Fibroblast of the conjunctiva (primary cell): ENCODE data around the gene SGCA.

ENCODE experiments used
- DNase-seq: peaks from one replicate; pipeline ENCODE4 v3.0.0-alpha.2; 2010; ENCODE audit warnings: low read depth

Gene SGCA

DNA sequence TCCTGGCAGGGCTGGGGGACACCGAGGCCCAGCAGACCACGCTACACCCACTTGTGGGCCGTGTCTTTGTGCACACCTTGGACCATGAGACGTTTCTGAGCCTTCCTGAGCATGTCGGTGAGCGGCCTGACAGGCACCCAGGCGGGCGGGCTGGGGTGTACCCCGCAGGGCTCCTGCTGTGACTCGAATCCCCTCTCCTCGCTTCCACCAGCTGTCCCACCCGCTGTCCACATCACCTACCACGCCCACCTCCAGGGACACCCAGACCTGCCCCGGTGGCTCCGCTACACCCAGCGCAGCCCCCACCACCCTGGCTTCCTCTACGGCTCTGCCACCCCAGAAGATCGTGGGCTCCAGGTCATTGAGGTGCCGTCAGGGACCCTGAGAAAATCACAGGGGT lies 1.6 kb downstream of the SGCA start:
- no peak for DNase-seq

DNA sequence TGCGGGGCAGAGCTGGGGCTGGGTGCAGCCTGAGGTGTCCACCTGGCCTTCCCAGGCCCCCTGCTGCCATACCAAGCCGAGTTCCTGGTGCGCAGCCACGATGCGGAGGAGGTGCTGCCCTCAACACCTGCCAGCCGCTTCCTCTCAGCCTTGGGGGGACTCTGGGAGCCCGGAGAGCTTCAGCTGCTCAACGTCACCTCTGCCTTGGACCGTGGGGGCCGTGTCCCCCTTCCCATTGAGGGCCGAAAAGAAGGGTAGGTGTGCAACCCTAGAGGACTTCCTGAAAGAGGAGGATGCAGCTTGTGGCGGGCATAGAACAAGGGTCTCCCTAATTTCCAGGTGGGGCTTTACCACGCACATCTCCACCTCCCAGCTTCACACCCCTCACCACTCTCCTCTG lies 2.5 kb downstream of the SGCA start:
- no peak for DNase-seq

DNA sequence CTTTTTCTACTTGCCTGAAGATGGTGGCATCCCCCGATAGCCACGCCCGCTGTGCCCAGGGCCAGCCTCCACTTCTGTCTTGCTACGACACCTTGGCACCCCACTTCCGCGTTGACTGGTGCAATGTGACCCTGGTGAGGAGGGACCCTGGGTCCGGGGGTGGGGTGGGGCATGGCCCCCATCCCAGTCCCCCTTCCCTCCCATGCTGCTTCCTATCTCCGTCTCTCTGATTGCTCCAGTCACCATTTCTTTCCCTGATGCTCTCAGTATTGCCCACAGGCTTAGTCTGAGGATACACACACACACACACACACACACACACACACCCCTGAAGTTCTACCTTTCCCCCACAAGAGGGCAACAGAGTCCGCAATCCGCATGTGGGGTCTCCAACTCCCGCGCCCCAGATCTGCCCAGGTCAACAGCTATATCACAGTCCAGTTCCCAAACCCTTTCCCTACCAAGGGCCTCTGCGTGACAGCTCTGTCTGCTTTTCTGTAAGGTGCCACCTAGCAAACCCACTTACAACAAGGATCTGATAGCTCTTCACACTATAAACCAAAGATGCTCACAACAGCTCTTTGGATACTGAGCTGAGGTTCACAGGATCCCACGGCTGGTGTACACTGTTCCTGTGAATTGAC lies 3.4 kb downstream of the SGCA start:
- no peak for DNase-seq

DNA sequence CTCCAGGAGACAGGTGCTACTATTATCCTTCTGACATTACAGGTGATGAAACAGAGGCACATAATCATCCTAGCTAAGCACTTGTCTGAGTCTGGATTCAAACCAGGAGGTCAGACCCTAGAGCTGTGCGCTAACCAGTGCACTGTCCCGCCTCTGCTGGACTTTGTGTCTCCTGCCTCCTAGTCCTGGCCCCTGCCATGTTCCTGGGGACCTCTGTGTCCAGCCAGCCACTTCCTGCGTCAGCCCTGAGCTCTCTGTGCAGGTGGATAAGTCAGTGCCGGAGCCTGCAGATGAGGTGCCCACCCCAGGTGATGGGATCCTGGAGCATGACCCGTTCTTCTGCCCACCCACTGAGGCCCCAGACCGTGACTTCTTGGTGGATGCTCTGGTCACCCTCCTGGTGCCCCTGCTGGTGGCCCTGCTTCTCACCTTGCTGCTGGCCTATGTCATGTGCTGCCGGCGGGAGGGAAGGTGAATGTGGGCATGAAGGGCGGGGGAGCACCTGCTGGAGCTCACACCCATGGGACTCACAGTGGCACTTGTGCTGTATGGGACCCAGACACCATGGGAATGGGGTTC lies 4.2 kb downstream of the SGCA start:
- DNase-seq, result no peak

DNA sequence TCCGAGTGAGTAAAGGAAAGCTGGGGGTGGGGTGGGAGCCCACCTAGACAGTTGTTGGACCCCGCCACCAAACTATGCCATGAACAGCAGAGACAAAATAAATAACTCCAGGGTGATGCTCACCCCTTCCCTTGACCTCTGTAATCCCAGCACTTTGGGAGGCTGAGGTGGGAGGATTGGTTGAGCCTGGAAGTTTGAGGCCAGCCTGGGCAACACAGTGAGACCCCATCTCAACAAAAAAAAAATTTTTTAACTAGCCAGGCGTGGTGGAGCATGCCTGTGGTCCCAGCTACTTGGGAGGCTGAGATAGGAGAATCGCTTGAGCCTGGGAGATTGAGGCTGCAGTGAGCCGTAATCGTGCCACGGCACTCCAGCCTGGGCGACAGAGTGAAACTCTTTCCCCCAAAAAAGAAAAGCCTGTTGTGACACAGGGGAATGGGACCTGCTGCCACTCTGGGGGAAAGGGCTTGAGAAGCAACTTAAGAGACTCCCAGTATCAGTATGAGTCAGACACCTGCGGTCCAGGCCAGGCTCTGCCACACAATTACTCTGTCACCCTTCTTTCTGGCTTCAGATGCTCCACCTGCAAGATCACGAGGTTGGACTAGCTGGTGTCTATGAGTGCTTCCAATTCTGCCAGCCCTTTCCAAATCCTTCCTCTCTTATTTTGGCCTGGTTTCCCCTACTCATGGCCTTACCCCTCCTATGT lies 5.0 kb downstream of the SGCA start:
- no peak for DNase-seq

DNA sequence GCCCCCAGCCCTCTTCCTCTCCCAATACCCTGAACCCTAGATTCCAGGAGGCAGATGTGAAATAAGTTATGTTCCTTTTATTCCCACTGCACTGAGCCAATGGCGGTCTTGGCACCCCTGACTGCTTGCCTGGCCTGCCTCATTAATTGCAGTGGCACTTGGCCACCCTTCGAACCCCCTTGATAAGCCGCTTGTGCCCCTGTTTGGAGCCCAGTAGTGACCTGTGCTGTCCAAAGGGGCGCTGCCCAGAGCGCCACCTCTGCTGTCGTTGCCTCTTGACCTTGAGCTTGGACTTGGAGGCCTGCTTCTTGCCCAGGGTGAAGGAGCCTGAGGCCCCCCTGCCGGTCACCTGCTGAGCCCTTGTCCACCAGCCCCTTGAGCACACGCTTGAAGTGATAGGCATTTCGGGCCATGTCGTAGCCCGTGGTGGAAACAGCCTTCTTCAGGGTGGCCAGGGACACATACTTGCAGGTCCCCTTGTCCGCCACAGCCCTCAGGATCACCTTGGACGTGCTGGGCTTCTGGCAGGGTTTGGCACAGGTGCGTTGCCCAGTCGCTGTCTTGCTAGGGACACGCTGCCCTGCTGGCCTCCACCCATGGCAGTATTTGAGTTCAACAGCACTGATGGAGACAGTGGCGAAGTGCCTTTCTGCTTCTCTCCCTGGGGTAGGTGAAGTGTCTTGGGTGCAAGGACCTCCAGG lies 5.7 kb downstream of the SGCA start:
- no peak for DNase-seq

DNA sequence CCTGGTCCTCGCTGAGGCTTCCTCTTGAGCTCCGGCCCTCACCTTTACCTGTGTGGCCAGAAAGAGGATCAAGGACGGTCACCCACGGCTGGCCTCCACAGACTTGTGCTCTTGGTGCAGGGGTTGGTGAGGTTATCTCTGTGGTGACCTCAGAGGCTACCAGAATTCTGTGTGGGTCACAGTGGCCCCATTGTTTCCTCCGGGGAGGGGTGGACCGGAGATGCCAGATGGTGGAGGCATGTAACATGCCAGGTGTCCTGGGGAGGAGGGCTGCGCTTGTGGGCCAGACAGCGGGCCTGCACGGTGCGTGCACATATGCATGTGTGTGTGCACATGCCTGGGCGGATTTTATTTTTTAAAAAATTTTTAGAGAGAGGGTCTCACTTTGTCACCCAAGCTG lies 6.3 kb downstream of the SGCA start:
- DNase-seq, result no peak

DNA sequence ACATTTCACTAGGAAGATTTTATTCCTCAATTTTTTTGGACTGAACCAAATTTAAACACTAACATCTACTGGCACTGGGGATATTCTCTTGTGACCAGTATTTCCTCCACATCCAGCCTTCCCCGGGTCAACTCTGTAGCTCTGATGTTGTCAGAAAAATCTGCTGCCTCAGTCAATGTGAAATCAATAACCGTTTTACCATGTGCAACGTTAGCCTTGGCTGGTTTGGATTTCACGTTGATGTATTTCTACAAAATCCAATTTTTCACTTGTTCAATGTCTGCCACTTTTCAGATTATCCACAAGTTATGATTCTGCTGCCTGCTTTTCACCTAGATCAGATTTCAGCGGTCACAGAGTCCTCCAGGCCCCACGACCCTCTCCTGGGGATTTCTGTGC lies 7.1 kb downstream of the SGCA start:
- DNase-seq, result no peak

DNA sequence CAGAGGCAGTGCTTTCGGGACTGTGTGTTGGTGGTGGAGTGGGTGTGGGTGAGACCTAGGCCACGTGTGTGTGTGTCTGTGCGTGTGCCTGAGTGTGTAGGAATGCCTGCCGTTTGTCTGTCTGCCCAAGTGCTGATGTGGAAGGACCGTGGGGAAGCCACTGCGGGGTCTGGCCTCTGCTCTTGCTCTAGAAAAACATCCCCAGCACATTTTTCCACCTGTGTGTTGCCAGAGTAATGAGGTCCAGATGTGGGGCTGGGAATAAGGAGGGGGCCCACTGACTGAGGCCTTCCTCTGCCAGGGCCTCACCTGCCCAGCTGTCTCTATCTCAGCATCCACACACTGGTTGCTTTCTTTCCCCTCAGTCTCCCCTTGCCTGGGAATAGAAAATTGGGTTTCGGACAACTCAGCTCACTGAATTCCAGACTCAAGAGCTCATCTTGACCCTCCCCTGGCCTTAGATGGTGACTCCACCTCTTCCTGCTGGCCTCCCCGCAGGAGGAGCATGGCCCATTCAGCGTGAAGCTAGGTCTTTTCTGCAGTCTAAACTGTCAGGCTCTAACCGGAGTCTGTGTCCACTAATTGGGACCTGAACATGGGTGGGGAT lies 7.6 kb downstream of the SGCA start:
- peak; percentile 79 for DNase-seq

DNA sequence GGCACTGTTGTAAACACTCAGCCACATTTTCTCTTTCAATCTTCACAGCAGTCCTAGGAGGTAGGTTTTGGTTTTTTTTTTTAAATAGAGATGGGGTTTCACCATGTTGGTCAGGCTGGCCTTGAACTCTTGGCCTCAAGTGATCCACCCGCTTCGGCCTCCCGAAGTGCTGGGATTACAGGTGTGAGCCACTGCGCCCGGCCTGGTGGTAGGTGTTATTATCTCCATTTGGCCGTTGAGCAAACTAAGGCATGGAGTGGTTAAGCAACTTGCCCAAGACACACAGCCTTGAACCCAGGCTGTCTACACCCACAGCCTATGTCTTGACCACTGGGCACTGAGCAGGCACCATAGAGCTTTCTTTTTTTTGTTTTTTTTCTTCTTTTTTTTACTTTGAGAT lies 8.6 kb downstream of the SGCA start:
- DNase-seq, result no peak

DNA sequence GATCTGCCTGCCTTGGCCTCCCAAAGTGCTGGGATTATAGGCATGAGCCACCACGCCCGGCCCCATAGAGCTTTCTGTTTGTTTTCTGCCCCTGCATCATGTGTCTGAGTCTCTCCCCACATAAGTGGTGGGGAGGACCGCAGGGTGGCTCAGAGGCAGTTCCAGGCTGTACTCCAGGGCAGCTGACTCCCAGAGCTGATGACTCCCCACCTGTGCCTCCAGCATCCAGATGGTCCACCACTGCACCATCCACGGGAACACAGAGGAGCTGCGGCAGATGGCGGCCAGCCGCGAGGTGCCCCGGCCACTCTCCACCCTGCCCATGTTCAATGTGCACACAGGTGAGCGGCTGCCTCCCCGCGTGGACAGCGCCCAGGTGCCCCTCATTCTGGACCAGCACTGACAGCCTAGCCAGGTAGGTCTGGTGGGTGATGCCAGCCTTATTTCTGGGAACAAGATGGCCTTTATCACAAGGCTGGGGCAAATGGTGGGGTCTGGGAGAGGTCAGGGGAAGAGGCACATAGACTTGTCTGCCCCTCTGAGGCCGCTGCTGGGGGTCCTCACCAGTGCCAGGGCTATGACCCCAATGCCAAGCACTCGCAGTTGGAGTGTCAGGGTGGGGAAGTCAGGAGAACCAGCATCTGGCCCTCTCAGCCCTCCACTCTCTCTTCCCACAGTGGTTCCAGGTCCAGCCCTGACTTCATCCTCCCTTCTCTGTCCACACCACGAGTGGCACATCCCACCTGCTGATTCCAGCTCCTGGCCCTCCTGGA lies 9.4 kb downstream of the SGCA start:
- DNase-seq, result no peak

DNA sequence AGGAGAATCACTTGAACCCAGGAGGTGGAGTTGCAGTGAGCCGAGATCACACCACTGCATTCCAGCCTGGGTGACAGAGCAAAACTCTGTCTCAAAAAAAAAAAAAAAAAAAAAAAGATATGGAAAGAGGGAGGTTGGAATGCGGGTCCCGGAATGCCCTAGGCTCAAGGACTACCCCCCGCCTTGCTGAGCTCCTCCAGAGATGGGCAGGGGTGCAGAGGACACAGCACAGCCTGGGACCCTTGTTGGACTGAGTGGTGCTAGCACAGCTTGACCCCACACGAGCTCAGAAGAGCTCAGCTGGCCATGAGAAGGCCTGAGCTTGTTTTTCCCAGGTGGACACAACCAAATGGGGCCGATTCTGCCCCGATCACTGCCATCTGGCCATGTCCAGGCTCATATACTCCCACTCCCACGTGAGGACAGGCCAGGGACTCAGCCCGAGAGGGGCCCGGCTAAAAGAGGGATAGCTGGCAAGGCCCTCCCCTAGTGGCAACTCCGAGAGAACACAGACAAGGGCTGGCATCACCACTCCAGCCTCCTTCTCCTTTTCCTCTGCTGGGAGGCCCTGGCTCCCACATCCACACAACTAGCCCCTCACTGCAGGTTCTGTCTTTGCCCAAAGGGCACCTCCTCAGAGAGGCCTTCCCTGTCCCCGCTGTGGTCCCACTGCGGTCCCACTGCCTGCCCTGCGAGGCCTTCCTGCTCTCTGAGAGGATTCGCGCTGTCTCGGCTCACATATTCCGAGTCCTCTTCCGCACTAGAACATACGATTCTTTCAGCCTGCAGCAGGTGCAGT lies 11.0 kb downstream of the SGCA start:
- DNase-seq, result no peak

DNA sequence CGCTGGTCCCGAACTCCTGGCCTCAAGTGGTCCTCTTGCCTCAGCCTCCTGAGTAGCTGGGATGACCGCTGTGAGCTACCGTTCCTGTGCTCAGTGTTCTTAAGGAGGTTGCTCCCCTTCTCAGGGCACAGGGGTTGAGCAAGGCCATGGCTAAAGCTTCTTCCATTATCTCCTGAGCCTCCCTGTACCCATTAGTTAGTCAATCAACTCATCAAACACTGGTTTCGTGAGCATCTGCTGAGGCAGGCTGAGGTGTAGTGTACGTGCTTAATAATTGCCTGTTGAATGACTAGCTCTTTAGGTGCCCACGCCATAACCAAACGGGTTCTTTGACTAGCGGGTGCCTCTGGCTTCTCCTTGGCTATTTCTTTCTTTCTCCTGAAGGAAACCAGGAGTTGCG lies 11.7 kb downstream of the SGCA start:
- no peak for DNase-seq

DNA sequence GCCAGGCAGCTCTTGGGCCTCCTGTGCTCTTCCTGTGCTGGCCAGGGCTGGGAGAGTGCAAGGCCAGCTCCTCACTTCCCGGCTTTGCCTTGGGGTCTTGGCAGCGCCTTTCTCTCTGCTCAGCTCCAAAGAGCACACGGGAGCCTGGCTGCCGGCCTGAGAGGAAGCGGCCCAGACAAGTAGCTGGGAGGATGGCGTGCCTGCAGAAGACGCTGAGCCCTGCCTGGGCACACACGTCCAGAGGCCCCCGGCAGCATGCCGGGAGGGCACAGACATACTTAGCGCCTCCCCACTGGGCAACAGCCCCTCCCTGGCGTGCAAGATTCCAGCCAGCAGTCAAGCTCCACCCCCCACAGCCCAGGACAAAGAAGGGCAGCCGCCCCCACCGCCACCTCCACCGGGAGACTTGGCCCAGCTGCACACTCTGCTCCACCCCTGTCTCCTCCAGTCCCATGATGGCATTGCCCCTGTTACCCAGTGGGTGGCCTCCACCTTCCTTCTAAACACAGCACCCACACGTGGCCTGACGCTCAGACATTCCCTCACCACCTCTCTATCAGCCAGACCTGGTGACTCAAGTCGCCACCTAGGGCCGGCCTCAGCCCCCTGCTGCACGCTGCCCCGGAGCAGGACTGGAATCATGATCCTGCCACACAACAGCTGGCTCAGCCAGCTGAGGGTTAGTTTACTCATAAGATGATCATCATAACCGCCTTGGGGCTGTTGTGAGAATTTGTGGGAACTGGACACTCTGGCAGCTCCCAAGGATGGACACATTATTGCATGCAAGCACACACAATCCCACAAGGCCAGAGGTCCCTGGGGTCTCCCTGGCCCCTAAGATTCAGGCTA lies 12.4 kb downstream of the SGCA start:
- no peak for DNase-seq

DNA sequence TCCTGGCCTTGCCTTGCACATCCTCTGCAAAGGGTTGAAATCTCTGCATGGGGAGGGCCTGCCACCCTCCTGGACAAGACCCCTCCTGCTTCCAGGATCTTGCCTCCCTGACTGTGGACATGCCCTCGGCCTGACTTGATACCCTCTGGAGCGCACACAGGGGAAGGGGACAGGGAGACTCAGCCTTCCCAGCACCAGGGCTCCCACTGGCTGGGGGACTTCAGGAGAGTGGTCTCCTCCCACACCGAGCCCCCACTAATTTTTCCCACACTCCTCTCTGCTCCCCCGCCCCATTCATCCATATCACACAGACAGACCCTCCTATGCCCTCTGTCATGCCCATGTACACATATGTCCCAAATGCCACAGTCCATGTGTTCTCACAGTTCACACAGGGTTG lies 14.3 kb downstream of the SGCA start:
- DNase-seq, result no peak

DNA sequence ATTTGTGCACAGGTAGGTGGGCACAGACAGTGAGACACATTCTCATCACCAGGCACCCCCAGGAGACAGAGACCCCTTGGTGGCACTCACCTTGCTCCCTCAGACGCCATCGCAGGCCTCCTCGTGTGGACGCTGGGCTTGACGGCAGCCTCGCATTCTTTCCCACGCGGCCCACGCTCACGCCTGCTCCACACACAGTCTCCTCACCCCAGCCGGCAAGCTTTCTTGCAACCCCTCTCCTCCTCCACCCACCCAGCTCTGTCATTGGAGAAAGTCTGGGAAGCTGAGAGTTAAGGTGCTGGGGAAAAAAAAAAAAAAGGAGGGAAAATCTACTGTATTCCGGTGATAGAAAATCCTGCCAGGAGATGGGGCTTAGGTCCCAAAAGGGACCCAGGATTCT lies 14.8 kb downstream of the SGCA start:
- no peak for DNase-seq

DNA sequence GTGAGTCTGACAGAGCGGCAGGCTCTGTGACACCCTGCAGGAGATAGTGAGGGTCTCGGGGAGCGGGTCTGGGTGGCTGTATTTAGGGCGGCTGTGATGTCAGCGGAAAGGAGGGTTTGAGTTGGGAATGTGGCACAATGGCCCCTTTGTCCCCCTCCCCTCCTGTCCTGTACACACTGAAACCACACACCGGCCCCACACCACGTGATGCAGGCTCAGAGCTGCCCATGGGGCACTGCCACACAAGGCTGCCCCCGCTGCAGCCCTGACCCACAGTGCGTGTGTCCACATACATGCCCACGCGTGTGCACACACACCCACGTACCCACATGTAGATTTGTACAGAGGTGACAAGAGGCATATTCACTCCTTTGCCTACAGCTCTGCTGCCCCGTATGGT lies 15.3 kb downstream of the SGCA start:
- DNase-seq, result no peak

DNA sequence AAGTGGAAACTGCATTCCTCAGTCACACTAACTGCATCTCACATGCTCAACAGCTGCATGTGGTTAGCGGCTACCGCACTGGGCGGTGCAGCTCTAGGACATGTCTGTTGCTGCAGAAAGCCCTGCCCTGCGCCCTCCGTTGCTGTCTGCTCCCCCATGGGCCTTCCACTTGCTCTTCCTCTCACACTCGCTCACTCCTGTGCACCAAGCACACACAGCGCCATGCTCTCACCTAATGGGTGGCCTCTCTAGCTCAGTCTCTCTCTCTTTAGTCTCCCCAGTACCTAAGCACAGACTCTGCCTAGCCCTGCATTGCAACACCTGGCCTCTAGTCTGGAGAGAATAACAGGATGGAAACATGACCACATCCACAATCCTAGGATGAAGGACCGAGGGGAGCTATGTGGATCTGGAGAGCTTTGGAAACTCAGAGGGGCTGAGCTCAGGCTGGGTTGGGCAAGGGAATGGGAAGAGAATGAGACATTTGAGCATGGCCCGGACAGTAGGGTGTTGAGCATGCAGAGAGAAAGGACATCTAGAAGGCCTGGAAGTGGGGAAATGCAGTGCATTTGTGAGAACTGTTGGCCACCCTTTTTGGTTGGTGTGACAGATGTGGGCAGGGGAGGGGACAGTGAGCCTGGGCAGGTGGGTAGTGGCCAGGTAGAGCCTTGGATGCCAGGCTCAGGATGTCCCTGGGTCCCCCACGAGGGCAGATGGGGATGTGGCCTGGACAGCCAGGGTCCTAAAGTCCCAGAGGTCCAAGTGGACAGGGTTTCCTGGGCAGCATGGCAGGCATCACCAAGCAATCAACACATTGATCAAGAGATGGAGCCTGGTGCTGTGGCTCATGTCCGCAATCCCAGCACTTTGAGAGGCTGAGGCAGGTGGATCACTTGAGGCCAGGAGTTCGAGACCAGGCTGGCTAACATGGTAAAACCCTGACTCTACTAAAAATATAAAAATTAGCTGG lies 16.1 kb downstream of the SGCA start:
- DNase-seq, result no peak
